Endothelial cell of hepatic sinusoid (primary cell): ENCODE measurements around the gene CDC42BPG.

Source experiments
- in situ Hi-C: cut with HindIII; loops from 2 replicates; pipeline ENCODE4 v1.10.0; 2017; ENCODE audit warnings: low sequenced_read_pairs

The CDC42BPG gene

GRCh38 chr11:64844330-64845128, at the start of gene CDC42BPG:
TSS of gene CDC42BPG (minus strand) at chr11:64844653. CDS start at chr11:64844569, 84 bp downstream.
- in situ Hi-C loops = loop anchor here (5.0 kb wide), 2 partner anchors 48 to 88 kb away; no protein-coding TSS in a partner anchor

- in situ Hi-C loops = loop anchor here (5.0 kb wide), 3 partner anchors 39 to 101 kb away; no protein-coding TSS in a partner anchor
Measured at GRCh38 chr11:64893194-64894069, 49.0 kb upstream of the CDC42BPG start.

GRCh38 chr11:64892838-64893193, 48.4 kb upstream of the CDC42BPG start:
- in situ Hi-C loops = loop anchor here (5.0 kb wide), 3 partner anchors 39 to 101 kb away; no protein-coding TSS in a partner anchor

GRCh38 chr11:64892411-64892831, 48.0 kb upstream of the CDC42BPG start:
- in situ Hi-C loops = loop anchor here (5.0 kb wide), 3 partner anchors 40 to 100 kb away; no protein-coding TSS in a partner anchor

GRCh38 chr11:64891880-64892279, 47.4 kb upstream of the CDC42BPG start:
- in situ Hi-C loops = loop anchor here (5.0 kb wide), 3 partner anchors 40 to 100 kb away; no protein-coding TSS in a partner anchor

- in situ Hi-C loops = loop anchor here (5.0 kb wide), 3 partner anchors 41 to 99 kb away; no protein-coding TSS in a partner anchor
Measured at GRCh38 chr11:64891215-64891848, 46.9 kb upstream of the CDC42BPG start.

GRCh38 chr11:64890522-64890939, 46.1 kb upstream of the CDC42BPG start:
- in situ Hi-C loops = loop anchor here (5.0 kb wide), 3 partner anchors 42 to 98 kb away; no protein-coding TSS in a partner anchor

- in situ Hi-C loops = no loop called here
Measured at GRCh38 chr11:64888729-64889511, 44.5 kb upstream of the CDC42BPG start.

GRCh38 chr11:64888406-64888728, 43.9 kb upstream of the CDC42BPG start:
- in situ Hi-C loops = no loop called here

GRCh38 chr11:64887757-64888405, 43.4 kb upstream of the CDC42BPG start:
- in situ Hi-C loops = no loop called here

- in situ Hi-C loops = no loop called here
Measured at GRCh38 chr11:64887234-64887756, 42.8 kb upstream of the CDC42BPG start.

GRCh38 chr11:64885367-64886286, 41.2 kb upstream of the CDC42BPG start:
- in situ Hi-C loops = no loop called here

GRCh38 chr11:64884019-64884418, 39.6 kb upstream of the CDC42BPG start:
- in situ Hi-C loops = no loop called here

- in situ Hi-C loops = no loop called here
Measured at GRCh38 chr11:64883575-64883974, 39.1 kb upstream of the CDC42BPG start.

GRCh38 chr11:64882243-64882642, 37.8 kb upstream of the CDC42BPG start:
- in situ Hi-C loops = no loop called here

GRCh38 chr11:64881476-64881875, 37.0 kb upstream of the CDC42BPG start:
- in situ Hi-C loops = no loop called here

GRCh38 chr11:64880240-64881001, 36.0 kb upstream of the CDC42BPG start:
- in situ Hi-C loops = no loop called here
